AG08395 (cell line): Measurements from ENCODE around the gene MMUT.
A peak's percentile ranks its signal among the peaks of the same experiment; 100 is the strongest.
"Not testable (repeated sequence)": the region's sequence is repeated elsewhere in the genome, so short reads cannot be mapped to it uniquely, and the experiment has no call there.

Experiments used
- DNase-seq: peaks from one replicate; pipeline ENCODE4 v3.0.0; 2012; ENCODE audit warnings: mixed read lengths, low spot score

MMUT gene

GRCh38 chr6:49416195-49416594 lies 46.9 kb downstream of the MMUT start:
- no peak for DNase-seq

GRCh38 chr6:49415358-49415757 lies 47.7 kb downstream of the MMUT start:
- DNase-seq, result no peak

- no peak for DNase-seq
These were observed 52.5 kb downstream of the MMUT start for GRCh38 chr6:49410564-49410963.

- peak; percentile 65 for DNase-seq
These were observed 53.0 kb downstream of the MMUT start for GRCh38 chr6:49409951-49410542.

- DNase-seq, result no peak
These were observed 56.6 kb downstream of the MMUT start for GRCh38 chr6:49406250-49406970.

- DNase-seq, result no peak
These were observed 62.0 kb downstream of the MMUT start for GRCh38 chr6:49401063-49401462.

- not testable (repeated sequence) for DNase-seq
These were observed 76.2 kb downstream of the MMUT start for GRCh38 chr6:49386667-49387508.

- no peak for DNase-seq
These were observed 78.1 kb downstream of the MMUT start for GRCh38 chr6:49384904-49385303.
